ENCODE measurements around the gene PA2G4. TPM values are rescaled to one million over a fixed set of nuclear protein-coding genes. Genes with fewer than 3 reads are reported as not detected.

The PA2G4 gene
- total RNA-seq, 1 experiment from 2014 or later: 175 TPM

DNA sequence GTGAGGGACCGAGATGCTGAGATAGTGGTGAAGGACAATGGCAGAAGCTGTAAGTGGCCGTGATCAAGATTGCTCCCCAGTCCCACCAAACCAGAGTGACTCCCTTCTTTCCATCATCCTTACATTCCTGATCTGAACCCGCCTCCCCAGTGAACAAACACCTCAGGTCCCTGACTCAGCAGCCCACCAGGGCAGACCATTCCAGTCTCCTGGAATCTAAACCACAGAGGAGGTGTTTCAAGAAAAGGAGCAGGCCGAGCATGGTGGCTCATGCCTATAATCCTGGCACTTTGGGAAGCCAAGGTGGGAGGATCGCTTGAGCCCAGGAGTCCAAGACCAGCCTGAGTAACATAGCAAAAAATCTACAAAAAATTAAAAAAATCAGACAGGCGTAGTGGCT, 17.8 kb upstream of the PA2G4 start:
- H3K27me3 ChIP-seq (ENCODE audit: control insufficient read depth, insufficient read depth, low read length): no peaks in the 10 kb centered on the region
- DNase-seq (ENCODE audit: low read depth, low spot score): no peak
- ChIA-PET CTCF (no interaction called here), POLR2A (no interaction called here)
- intact Hi-C loops (cut with micrococcal nuclease; ENCODE audit: unreplicated experiment): no loop called here
- ATAC-seq: no peak
- H3K4me3 ChIP-seq (ENCODE audit: low read depth in 2 of 2, low read length in 2 of 2): no peak overlapping the region
- H3K4me1 ChIP-seq (ENCODE audit: control insufficient read depth, insufficient read depth, low read length): no peaks in the 10 kb centered on the region
- no peak overlapping the region for H3K27ac ChIP-seq (ENCODE audit: low read length)
- no TSS peak for BruUV-seq (replicated peaks)
- in situ Hi-C loops (cut with HindIII; ENCODE audit: low pct_unique_long_range_greater_than_20kb, low sequenced_read_pairs): no loop called here
- no peaks in the 10 kb centered on the region for H3K9me3 ChIP-seq (ENCODE audit: control insufficient read depth, insufficient read depth, low read depth, low read length)
- no peak for TF ChIP-seq POLR2AphosphoS5 (IDR thresholded peaks at IDR 0.05; ENCODE audit: low read depth, low read length)
- TF ChIP-seq TCF7L2 (IDR thresholded peaks at IDR 0.05; ENCODE audit: low read depth, low read length): no peak
- H3K36me3 ChIP-seq (ENCODE audit: control insufficient read depth, insufficient read depth, low read length): no peaks in the 10 kb centered on the region

DNA sequence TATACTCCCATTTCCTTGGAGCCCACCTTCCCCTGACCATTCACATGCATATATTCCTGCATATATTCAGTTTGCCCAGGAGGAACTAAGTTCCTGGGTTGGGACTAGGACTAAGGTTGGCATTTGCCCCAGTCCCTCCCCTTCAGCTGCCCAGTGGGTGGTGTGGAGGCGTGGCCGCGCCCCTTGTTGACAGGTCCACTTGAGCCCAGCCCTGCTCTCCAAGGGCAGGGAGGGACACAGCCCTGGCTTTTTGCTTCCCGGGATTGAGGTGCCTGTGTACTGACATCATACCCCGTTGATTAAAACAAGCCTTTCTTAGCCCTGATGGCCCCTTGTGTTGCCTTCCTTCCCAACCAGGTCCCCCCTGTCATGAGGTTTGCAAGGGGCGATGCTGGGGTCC, 17.1 kb upstream of the PA2G4 start:
- BruUV-seq (replicated peaks): no TSS peak
- ChIA-PET POLR2A (no interaction called here), CTCF (no interaction called here)
- ATAC-seq (no peak), DNase-seq (ENCODE audit: low read depth, low spot score) (no peak)
- Histone ChIP-seq H3K4me3 (ENCODE audit: low read depth in 2 of 2, low read length in 2 of 2) (no peak overlapping the region), H3K27ac (ENCODE audit: low read length) (no peak overlapping the region), H3K36me3 (ENCODE audit: control insufficient read depth, insufficient read depth, low read length) (no peaks in the 10 kb centered on the region), H3K9me3 (ENCODE audit: control insufficient read depth, insufficient read depth, low read depth, low read length) (no peaks in the 10 kb centered on the region), H3K27me3 (ENCODE audit: control insufficient read depth, insufficient read depth, low read length) (no peaks in the 10 kb centered on the region), H3K4me1 (ENCODE audit: control insufficient read depth, insufficient read depth, low read length) (no peaks in the 10 kb centered on the region)
- in situ Hi-C loops (cut with HindIII; ENCODE audit: low pct_unique_long_range_greater_than_20kb, low sequenced_read_pairs) (no loop called here), intact Hi-C loops (cut with micrococcal nuclease; ENCODE audit: unreplicated experiment) (no loop called here)
- no peak for TF ChIP-seq POLR2AphosphoS5 (IDR thresholded peaks at IDR 0.05; ENCODE audit: low read depth, low read length)

DNA sequence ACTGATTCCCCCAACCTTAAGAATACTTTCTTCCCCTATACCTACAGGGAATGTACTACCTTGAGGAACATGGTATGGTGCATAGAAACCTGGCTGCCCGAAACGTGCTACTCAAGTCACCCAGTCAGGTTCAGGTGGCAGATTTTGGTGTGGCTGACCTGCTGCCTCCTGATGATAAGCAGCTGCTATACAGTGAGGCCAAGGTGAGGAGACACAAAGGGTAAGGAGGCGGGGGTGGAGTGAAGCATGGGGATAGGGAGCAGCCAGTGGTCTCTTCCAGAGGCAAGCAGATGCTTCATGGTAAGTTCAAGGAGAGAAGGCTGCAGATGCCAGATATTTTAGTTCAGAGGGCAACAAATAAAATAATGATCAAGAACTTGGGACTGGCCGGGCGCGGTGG, 6.6 kb upstream of the PA2G4 start:
- ATAC-seq (no peak), DNase-seq (ENCODE audit: low read depth, low spot score) (no peak)
- BruUV-seq (replicated peaks): no TSS peak
- no peak for TF ChIP-seq POLR2AphosphoS5 (IDR thresholded peaks at IDR 0.05; ENCODE audit: low read depth, low read length)
- TF ChIP-seq SIN3A (IDR thresholded peaks at IDR 0.05; ENCODE audit: borderline replicate concordance, insufficient read depth, low read depth, low read length): no peak
- no peak for TF ChIP-seq TCF7L2 (IDR thresholded peaks at IDR 0.05; ENCODE audit: low read depth, low read length)
- TF ChIP-seq, protein P1, sequence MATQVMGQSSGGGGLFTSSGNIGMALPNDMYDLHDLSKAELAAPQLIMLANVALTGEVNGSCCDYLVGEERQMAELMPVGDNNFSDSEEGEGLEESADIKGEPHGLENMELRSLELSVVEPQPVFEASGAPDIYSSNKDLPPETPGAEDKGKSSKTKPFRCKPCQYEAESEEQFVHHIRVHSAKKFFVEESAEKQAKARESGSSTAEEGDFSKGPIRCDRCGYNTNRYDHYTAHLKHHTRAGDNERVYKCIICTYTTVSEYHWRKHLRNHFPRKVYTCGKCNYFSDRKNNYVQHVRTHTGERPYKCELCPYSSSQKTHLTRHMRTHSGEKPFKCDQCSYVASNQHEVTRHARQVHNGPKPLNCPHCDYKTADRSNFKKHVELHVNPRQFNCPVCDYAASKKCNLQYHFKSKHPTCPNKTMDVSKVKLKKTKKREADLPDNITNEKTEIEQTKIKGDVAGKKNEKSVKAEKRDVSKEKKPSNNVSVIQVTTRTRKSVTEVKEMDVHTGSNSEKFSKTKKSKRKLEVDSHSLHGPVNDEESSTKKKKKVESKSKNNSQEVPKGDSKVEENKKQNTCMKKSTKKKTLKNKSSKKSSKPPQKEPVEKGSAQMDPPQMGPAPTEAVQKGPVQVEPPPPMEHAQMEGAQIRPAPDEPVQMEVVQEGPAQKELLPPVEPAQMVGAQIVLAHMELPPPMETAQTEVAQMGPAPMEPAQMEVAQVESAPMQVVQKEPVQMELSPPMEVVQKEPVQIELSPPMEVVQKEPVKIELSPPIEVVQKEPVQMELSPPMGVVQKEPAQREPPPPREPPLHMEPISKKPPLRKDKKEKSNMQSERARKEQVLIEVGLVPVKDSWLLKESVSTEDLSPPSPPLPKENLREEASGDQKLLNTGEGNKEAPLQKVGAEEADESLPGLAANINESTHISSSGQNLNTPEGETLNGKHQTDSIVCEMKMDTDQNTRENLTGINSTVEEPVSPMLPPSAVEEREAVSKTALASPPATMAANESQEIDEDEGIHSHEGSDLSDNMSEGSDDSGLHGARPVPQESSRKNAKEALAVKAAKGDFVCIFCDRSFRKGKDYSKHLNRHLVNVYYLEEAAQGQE (IDR thresholded peaks at IDR 0.05; ENCODE audit: insufficient read depth in 1 of 2, low read depth in 2 of 2, low read length in 1 of 2): no peak
- TF ChIP-seq, protein P2, sequence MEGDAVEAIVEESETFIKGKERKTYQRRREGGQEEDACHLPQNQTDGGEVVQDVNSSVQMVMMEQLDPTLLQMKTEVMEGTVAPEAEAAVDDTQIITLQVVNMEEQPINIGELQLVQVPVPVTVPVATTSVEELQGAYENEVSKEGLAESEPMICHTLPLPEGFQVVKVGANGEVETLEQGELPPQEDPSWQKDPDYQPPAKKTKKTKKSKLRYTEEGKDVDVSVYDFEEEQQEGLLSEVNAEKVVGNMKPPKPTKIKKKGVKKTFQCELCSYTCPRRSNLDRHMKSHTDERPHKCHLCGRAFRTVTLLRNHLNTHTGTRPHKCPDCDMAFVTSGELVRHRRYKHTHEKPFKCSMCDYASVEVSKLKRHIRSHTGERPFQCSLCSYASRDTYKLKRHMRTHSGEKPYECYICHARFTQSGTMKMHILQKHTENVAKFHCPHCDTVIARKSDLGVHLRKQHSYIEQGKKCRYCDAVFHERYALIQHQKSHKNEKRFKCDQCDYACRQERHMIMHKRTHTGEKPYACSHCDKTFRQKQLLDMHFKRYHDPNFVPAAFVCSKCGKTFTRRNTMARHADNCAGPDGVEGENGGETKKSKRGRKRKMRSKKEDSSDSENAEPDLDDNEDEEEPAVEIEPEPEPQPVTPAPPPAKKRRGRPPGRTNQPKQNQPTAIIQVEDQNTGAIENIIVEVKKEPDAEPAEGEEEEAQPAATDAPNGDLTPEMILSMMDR (IDR thresholded peaks at IDR 0.05): no peak
- H3K4me1 ChIP-seq (ENCODE audit: control insufficient read depth, insufficient read depth, low read length): no peaks in the 10 kb centered on the region
- H3K27ac ChIP-seq (ENCODE audit: low read length): no peak overlapping the region
- POLR2A ChIA-PET: interaction anchor here (0.6 kb wide), 1 partner anchor 94 kb away, joined by 3 read pairs; no protein-coding TSS in a partner anchor
- H3K4me3 ChIP-seq (ENCODE audit: low read depth in 2 of 2, low read length in 2 of 2): no peak overlapping the region
- intact Hi-C loops (cut with micrococcal nuclease; ENCODE audit: unreplicated experiment) (no loop called here), in situ Hi-C loops (cut with HindIII; ENCODE audit: low pct_unique_long_range_greater_than_20kb, low sequenced_read_pairs) (no loop called here)
- no peaks in the 10 kb centered on the region for H3K9me3 ChIP-seq (ENCODE audit: control insufficient read depth, insufficient read depth, low read depth, low read length)
- no peaks in the 10 kb centered on the region; the same call in 1 of the 2 replicates for H3K27me3 ChIP-seq (ENCODE audit: control insufficient read depth, insufficient read depth, low read length)
- CTCF ChIA-PET: interaction anchor here (0.7 kb wide), 2 partner anchors 12 to 101 kb away, joined by 3 to 7 read pairs; no protein-coding TSS in a partner anchor
- no peaks in the 10 kb centered on the region for H3K36me3 ChIP-seq (ENCODE audit: control insufficient read depth, insufficient read depth, low read length)
